Limb (tissue), 2 donors: ENCODE results near the gene TOP1.

ENCODE experiments used
- DNase-seq, 2 donors: peaks; one replicate each; pipeline ENCODE4 v3.0.0-alpha.2; 2016; ENCODE audit errors: extremely low spot score in 2 of 2

The TOP1 gene

DNA sequence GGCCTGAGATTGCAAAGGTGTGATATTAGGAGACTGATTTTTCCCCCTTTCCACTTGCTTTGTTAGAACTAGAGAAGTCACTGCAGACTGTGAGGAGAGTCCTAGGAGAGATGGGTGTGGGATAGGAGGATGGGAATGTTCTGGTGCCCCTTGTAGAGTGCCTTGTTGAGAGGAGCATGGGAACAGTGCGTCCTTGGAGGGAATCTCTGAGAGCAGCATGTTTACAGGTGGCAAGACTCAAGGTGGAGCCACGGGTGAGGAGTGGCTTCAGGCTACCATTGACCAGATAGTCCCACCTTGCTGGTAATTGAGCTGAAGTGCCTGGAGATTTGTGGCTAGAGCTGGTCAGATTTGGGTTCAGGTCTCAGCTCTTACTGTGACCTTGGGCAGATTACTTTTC, 114.7 kb downstream of the TOP1 start:
- no peak for DNase-seq

DNA sequence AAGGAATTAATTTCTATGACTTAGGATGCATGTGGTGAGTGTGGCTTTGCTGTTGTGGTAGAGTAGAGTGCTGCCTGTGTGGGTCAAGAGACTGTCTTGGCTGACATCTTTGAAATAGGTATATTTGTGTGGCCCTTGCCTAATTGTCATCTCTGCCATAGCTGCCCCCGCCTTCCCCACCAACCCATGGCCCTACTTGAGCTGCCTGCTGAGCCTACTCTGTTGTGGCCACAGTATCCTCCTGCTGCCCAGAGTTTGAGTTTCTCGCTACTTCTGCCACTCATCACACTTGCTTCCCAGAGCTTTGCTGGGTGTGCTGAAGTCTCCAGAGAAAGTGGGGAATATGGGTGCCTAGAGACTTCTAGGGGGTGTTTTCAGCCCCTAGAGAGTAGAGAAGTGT, 116.7 kb downstream of the TOP1 start:
- no peak for DNase-seq

DNA sequence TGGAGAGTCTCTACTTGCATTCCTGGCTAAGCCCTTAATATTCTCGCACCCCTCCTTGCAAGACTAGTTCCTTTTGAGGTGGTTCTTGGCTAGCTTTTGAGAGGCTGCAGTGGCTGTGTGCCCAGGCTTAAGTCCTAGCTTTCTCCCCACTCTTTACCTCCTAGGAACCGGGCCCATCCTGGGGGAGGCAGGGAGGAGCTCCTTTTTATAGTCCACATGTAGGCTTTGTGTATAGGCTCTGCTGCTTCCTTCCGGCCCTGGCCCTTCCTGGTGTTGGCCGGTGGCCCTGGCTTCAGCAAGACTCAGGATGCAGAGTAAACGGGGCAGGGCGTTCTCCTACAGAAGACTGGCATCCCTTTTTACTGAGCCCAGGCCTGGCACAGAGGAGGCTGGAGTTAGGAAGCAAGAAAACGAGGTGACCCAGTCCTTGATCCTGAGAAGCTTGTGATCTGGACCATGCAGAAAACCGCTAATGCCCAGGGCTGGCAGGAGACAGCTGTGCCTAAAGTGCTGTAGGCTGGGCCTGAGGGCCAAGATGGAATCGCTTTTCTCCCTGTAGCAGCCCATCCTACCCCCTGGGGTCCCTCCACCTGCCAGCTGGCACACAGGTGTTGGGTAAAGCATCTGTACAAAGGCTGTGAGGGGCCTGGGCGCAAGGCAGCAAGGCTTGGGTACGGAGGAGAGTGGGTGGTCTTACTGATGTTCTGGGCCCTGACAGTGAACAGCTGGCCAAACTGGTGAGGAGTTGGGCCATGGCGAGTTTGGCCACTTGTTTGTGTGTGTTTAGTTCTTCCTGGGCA, 117.4 kb downstream of the TOP1 start:
- DNase-seq = no peak

DNA sequence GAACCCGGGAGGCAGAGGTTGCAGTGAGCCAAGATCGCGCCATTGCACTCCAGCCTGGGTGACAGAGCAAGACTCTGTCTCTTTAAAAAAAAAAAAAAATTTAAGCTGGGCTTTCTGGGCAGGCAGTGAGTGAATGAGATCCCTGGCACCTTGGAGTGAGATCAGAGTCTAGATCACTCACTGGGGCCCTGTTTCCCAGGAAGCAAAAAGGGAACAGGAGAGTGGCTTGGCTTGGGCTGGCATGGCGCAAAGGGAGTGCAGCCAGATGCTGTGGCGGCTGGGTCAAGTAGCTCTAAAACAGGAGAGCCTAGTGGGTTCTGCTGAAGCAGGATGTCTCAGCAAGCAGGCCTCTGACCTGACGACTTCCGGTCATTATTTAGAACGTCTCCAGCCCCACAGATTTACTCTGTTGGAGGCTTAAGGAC, 119.2 kb downstream of the TOP1 start:
- no peak for DNase-seq

DNA sequence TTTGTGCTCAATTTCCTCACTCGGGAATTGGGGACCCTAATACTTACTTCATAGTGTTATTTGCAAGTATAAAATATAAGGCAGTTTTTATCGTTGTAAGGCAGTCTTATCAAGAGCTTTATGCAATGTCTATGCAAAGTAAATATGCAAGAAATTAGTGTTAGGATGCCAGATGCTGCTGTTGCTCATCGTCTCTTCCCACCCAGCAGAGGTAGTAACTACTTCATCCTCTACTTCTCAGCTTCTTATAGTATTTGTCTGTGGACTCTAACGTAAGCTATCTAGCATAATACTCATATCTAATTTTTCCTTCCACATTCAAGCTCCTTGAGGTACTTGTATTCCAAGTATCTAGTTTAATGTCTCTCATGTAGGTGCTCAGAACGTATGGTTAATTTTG, 120.3 kb downstream of the TOP1 start:
- no peak for DNase-seq

DNA sequence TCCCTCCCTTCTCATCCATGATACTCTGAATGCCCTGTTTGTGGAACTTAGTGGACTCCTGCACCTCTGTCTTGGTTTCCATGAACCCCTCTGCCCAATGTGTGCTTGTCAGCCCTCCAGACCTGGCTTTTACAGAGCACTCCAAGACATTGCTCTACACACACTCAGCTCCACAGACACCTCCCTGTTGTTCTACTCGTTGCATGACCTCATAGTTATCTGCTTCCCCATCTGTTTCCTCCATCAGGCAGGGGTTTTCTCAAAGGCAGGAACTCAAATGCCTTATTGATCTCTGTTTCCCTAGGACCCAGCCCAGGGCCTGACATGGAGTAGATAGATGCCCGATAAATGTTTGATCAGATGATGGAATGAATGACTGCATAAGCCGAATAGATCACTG, 122.0 kb downstream of the TOP1 start:
- no peak for DNase-seq

DNA sequence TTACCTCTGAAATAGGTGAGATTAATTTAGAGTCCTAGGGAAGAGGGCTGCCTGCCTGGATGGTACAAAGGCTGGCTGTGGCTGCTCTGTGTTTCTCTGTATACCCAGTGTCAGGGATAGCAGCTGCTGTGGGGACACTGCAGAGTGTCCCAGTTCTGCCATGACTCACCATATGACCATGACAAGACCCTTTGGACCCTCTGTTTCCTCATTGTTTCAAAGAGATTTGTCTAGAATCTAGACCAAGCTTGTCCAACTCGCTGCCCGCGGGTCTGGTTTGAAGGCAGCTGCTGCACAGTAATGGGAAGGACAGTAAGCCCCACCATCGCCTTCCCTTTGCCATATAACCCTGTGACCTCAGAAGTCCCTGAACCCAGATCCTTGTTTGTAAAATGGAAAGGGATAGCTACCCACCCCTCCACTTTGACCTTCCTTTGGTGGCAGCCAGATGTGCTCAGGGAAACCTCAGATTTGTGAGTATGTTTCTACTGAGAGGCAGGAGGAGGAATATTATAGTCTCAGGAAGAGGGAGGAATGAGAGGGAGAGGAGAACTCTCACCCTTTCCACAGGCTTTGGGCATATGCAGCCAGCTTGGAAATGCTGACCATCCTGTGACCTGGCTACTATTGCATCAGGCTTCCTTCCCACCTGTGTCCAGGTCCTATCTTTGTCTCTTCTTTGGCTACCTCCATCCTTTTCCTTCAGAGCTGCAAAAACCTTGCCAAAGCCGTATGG, 122.7 kb downstream of the TOP1 start:
- no peak for DNase-seq

DNA sequence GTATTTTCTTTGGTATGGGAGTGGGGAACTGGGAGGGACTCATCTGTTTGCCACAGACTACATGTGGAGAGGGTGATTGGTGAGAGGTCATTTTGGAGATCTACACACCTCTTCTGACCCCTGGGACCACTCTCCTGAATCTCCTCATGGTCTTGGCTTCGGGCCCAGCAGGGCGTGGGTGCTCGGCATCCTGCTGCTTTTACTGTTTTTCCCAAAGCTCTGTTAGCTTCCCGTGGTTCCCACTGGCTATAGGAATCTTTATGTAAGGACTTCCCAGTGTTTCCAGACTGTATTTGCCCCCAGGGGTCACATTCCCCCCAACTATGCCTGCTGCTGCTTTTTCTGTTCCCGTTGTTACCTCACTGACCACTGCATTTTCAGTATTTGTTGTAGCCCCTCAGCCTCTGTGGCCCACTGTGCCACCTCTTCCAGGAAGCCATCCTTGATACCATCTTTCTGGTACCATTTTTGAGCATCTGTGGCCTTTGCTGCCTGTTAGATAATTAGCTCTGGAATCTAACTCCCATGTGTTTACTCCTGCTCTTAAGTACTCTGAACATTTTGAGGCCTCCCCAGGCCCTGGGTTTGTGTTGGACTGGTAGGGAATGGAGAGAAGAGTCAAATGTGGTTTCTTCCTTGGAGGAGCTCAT, 123.6 kb downstream of the TOP1 start:
- DNase-seq = no peak

DNA sequence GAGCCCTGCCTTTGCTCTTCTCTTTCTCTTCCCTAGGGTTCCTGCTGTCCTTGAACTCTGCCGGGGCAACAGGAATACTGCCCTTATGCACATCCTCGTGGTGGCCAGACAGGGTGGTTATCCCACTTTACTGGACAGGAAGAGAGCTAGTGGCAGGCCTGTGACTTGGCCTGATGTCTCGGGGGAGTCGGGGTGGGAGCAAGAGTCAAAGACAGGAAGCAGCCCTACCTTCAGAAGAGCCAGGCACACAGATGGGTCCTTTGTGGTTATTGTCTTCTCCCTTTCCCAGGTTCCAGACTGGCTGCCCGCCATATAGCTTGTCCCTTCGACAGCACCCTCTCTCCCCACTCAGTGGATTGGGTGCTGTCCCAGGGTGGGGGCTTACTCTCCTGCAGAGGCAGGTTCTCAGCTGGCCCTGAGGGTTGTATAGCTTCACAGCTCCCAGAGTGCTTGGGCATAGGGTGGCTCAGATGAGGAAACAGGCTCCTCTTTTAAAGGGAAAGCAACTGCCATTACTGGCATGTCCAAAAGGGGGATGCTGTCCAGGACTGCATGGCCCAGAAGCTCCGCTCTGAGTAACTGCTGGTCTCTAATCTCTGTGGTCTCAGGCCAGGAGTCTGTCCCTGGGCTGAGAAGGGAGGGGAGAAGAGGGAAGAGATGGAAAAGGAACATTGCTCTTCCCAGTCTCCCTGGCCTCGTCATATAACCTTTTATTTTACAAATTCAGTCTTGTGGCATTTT, 126.0 kb downstream of the TOP1 start:
- no peak for DNase-seq

DNA sequence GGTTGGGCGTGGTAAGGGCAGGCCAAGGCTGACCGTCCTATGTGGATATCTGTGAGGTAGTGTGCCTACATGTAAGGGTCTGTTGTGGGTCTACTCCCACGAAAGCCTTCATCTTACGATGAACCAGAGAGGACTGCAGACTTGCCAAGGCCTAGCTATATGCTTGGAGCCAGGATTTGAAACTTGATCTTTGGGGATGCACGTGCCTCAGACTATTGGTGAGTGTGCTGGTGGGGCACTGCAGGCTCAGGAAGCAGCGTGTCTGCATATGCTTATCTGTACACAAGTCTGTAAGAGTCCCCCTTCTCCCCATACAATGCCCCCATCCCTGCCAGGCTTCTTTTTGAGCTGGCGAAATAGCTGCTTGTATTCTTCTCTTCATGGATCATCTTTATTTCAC, 126.6 kb downstream of the TOP1 start:
- no peak for DNase-seq

DNA sequence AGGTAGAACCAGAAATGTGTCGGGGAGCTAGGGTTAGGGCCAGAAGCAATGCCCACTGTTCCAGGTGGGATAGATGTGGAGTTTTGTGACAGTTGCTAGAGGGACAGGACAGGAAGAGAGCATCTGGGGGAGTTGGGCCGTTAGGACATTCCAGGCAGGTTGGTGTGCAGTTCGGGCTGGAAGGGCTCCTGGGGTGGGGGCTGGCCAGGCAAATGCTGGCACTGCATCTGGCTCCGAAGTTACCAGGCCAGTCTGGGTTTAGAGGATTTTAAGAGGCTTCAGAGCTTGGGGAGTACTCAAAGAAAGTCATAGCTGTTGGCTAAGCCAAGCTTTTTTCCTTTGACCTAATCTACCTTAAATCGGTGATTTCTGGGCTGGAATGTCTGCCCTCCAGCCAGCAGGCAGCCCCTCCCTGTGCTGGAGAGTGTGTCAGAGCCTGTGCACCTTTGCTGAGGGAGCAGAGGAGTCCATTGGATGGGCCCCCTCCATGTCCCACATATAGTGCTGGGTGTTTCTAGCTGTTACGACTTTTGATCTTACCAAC, 129.5 kb downstream of the TOP1 start:
- DNase-seq = no peak

DNA sequence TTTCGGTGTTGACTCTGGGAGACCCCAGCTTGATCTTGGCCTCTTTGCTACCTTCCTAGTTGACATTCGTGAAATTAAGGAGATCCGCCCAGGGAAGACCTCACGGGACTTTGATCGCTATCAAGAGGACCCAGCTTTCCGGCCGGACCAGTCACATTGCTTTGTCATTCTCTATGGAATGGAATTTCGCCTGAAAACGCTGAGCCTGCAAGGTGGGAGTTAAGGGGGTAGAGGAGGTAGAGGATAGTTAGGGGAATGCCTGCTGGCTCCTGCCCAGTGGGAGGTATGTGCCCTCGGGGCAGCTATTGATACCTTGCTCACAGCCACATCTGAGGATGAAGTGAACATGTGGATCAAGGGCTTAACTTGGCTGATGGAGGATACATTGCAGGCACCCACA, 130.9 kb downstream of the TOP1 start:
- no peak for DNase-seq

DNA sequence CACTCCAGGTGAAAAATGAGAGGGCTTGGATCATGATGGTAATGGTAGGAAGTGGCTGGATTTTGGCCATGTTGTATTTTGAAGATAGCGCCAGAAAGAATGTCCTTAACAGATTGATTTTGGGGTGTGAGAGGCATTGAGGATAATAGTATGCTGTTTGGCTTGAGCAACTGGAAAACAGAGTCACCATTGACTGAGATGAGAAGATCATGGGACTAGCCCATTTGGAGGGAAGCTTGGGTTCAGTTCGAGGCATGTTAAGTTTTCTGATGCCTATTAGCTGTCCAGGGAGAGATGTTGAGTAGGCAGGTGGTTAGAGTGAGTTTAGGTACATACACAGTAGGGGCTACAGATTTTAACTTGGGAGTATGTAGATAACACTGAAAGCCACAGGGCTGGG, 132.1 kb downstream of the TOP1 start:
- no peak for DNase-seq

DNA sequence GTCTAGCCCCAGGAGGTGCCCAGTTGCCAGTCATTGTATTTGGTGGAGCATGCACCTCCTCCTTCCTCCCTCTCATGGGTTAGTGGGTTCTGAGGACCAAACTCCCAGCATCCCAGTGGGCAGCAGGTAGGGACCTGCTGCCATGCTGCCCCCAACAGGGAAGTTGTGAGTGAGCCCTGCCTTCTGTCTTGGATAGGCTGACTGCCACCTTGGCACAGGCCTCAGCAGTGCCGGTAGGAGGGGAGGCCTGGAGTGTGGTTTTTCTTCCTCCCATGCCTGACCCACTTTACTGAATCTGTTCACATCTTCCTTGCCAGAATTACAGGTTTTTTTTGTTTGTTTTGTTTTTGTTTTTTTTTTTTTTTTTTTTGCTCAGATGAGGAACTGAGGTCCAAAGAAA, 133.3 kb downstream of the TOP1 start:
- no peak for DNase-seq

DNA sequence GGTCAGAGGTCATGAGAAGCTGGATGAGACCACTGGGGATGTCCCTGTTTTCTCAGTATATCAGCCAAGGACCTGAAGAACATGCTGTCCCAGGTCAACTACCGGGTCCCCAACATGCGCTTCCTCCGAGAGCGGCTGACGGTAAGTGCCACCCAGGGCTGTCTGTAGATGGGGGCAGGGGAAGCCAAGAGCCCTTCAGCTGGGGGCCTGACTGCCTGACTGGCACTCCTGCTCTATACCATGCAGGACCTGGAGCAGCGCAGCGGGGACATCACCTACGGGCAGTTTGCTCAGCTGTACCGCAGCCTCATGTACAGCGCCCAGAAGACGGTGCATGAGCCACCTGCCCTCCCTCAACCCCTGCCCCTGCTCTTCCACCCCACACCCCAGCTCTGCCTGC, 133.8 kb downstream of the TOP1 start:
- no peak for DNase-seq

DNA sequence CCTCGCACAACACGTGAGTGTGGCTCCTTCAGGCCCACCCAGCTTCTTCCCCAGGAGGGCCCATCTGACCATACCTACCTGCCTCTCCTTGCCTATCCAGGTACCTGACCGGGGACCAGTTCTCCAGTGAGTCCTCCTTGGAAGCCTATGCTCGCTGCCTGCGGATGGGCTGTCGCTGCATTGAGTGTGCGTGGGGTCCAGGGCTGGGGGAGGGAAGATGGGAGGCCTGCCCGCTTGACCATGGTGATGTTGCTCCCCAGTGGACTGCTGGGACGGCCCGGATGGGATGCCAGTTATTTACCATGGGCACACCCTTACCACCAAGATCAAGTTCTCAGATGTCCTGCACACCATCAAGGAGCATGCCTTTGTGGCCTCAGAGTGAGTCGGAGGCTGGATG, 135.2 kb downstream of the TOP1 start:
- DNase-seq = no peak

DNA sequence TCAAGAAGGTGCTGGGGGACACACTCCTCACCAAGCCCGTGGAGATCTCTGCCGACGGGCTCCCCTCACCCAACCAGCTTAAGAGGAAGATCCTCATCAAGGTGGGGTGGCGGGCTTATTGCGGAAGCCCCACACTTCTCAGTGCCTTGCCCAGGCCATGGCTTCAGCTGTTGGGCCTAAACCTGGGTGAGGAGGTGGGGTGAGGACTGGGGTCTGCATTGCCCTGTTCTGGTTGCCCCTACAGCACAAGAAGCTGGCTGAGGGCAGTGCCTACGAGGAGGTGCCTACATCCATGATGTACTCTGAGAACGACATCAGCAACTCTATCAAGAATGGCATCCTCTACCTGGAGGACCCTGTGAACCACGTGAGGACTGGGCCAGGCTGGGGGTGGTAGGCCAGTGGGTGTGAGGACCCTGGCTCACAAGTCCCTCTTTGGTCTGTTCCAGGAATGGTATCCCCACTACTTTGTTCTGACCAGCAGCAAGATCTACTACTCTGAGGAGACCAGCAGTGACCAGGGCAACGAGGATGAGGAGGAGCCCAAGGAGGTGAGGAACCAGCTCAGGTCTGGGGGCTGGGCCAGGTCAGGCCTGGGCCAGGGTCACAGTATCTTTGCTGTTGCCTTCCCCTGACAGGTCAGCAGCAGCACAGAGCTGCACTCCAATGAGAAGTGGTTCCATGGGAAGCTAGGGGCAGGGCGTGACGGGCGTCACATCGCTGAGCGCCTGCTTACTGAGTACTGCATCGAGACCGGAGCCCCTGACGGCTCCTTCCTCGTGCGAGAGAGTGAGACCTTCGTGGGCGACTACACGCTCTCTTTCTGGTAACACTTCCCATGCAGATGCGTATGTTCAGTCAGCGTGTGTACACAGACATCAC, 136.6 kb downstream of the TOP1 start:
- DNase-seq = no peak

DNA sequence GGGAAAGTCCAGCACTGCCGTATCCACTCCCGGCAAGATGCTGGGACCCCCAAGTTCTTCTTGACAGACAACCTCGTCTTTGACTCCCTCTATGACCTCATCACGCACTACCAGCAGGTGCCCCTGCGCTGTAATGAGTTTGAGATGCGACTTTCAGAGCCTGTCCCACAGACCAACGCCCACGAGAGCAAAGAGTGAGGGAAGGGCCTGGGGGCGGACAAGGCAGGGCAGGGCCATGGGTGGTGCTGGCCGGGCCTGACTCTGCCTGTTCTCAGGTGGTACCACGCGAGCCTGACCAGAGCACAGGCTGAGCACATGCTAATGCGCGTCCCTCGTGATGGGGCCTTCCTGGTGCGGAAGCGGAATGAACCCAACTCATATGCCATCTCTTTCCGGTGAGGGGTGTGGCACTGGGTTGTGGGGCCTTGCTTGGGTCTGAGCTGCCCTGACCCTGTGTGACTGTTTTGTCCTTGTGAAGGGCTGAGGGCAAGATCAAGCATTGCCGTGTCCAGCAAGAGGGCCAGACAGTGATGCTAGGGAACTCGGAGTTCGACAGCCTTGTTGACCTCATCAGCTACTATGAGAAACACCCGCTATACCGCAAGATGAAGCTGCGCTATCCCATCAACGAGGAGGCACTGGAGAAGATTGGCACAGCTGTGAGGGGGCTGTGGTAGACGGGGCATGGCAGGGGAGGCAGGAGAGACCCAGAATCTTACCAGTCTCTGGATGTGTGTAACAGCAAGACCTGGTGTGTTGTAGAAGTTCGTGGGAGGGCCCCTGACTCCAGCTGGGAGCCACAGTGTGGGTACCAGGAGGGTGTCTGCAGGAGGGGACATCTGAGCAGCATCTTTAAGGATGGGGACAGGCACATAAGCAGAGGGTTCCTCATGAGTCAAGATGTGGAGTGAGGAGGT, 137.8 kb downstream of the TOP1 start:
- DNase-seq = no peak

DNA sequence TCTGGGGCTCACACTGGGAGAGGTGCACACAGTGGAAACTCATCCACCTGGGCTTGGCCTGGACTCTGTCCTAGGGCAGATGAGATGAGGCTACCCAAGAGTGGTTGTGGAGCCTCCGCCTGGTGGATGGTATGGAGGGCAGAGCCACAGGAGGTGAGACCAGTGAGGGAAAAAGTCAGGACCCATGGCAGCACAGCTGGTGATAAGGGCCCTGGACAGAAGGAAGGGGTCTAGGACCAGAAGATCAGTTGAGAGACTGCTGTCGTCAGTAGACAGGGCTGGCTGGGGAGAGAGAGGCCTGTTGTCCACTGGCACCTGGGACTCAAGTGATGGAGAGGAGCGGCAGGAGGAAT, 138.5 kb downstream of the TOP1 start:
- DNase-seq = no peak
